HCT116 (cell line): ENCODE measurements around the gene EID1. TPM values are rescaled to one million over a fixed set of nuclear protein-coding genes. Genes with fewer than 3 reads are reported as not detected.

Experiments used
- ATAC-seq: fragments of 200-7000 bp; cut with Tn5 transposase; 2 replicates; pipeline ENCODE4 v1.9.1; 2020; ENCODE audit warnings: mild to moderate bottlenecking, moderate library complexity
- BruUV-seq: library from RNA; stranded (reverse); fragments of 400-500 nt; replicated peaks from 2 replicates; lab custom pipeline; 2021; lab: Mats Ljungman, UMichigan
- CTCF ChIA-PET: fragments of 300-600 bp; sonication (Branson Sonifier 250); formaldehyde crosslinking; loops from one replicate; lab custom pipeline; 2021; ENCODE audit warnings: antibody characterized with exemption; lab: Charles Lee
- POLR2A ChIA-PET: fragments of 300-600, 350-600 bp; sonication (Branson Sonifier 250); formaldehyde crosslinking; loops from one replicate; lab custom pipeline; 2021; ENCODE audit warnings: antibody characterized with exemption; lab: Charles Lee
- RAD21 ChIA-PET, 2 experiments: fragments of 300-600 bp; sonication (Branson Sonifier 250); formaldehyde crosslinking; loops; one replicate each; lab custom pipeline; 2023; ENCODE audit warnings: low total read pairs in 2 of 2; ENCODE audit not compliant: uncharacterized antibody in 2 of 2, unreplicated experiment in 2 of 2, low non-redundant PET in 1 of 2; lab: Charles Lee
- DNase-seq: peaks from one replicate; pipeline ENCODE4 v3.0.0-alpha.2; 2010; ENCODE audit warnings: low read depth, low spot score
- H2AFZ ChIP-seq: fragments of 200-600 bp; shearing (Covaris generic), sonication (generic); 2 replicates; pipeline ENCODE4 v1.6.1; 2017; ENCODE audit warnings: low read depth, mixed run types, mixed read lengths, antibody characterized with exemption, low read length; ENCODE audit not compliant: poor library complexity, severe bottlenecking
- H3K27ac ChIP-seq: 2 replicates; pipeline ENCODE4 v1.5.1; 2012; ENCODE audit warnings: low read depth, low read length
- H3K27me3 ChIP-seq: fragments of 200-600 bp; sonication (generic); 2 replicates; pipeline ENCODE4 v1.6.1; 2016; ENCODE audit warnings: mixed run types, low read length, mixed read lengths; ENCODE audit not compliant: insufficient read depth
- H3K36me3 ChIP-seq, 2 experiments: fragments of 200-500 bp in 1 of 2; fragments of 200-600 bp in 1 of 2; sonication (Bioruptor generic) in 1 of 2; sonication (generic) in 1 of 2; 2 replicates each; pipeline versions ENCODE4 v1.5.1 to v1.6.1; 2014 to 2016; ENCODE audit warnings: low read length in 2 of 2, inconsistent platforms in 1 of 2, mixed read lengths in 1 of 2, mixed run types in 1 of 2; ENCODE audit not compliant: insufficient read depth in 2 of 2, control insufficient read depth in 1 of 2
- H3K4me1 ChIP-seq, 2 experiments: fragments of 200-600 bp in 1 of 2; sonication (generic) in 1 of 2; 2 replicates each; pipeline versions ENCODE4 v1.5.1 to v1.6.1; 2012 to 2017; ENCODE audit warnings: low read length in 2 of 2, inconsistent platforms in 1 of 2, mild to moderate bottlenecking in 1 of 2, mixed read lengths in 1 of 2, mixed run types in 1 of 2, moderate library complexity in 1 of 2; ENCODE audit not compliant: insufficient read depth in 2 of 2, control insufficient read depth in 1 of 2
- H3K4me2 ChIP-seq: fragments of 200-600 bp; sonication (generic); 2 replicates; pipeline ENCODE4 v1.6.1; 2017; ENCODE audit warnings: mixed run types, low read length, mixed read lengths
- H3K4me3 ChIP-seq, 2 experiments: fragments of 200-600 bp in 1 of 2; sonication (generic) in 1 of 2; replicated peaks in 1 of 2; 2 replicates each; pipeline ENCODE4 v1.5.1; 2011 to 2016; ENCODE audit warnings: low read length in 2 of 2, control low read depth in 1 of 2, low read depth in 1 of 2, mild to moderate bottlenecking in 1 of 2, mixed read lengths in 1 of 2, mixed run types in 1 of 2
- H3K79me2 ChIP-seq: fragments of 200-600 bp; sonication (generic); 2 replicates; pipeline ENCODE4 v1.6.1; 2017; ENCODE audit warnings: mild to moderate bottlenecking, mixed run types, low read length, moderate library complexity, mixed read lengths; ENCODE audit not compliant: insufficient read depth
- H3K9ac ChIP-seq: fragments of 200-600 bp; sonication (generic); 2 replicates; pipeline ENCODE4 v1.6.1; 2016; ENCODE audit warnings: low read length, mixed read lengths
- H3K9me2 ChIP-seq: fragments of 200-600 bp; sonication (generic), shearing (Covaris generic); 2 replicates; pipeline ENCODE4 v1.6.1; 2017; ENCODE audit warnings: mixed run types, mild to moderate bottlenecking, moderate library complexity; ENCODE audit not compliant: insufficient read depth
- H3K9me3 ChIP-seq, 2 experiments: fragments of 200-500 bp in 1 of 2; fragments of 200-600 bp in 1 of 2; sonication (Bioruptor generic) in 1 of 2; sonication (generic) in 1 of 2; 2 replicates each; pipeline ENCODE4 v1.6.1; 2014 to 2017; ENCODE audit warnings: low read length in 2 of 2, mixed read lengths in 2 of 2, inconsistent platforms in 1 of 2, low read depth in 1 of 2, mild to moderate bottlenecking in 1 of 2, mixed run types in 1 of 2, moderate library complexity in 1 of 2; ENCODE audit not compliant: control insufficient read depth in 1 of 2, insufficient read depth in 1 of 2
- H4K20me1 ChIP-seq: fragments of 200-600 bp; sonication (generic), shearing (Covaris generic); 2 replicates; pipeline ENCODE4 v1.6.1; 2017; ENCODE audit warnings: mixed run types, mild to moderate bottlenecking, moderate library complexity; ENCODE audit not compliant: insufficient read depth
- ATF3 ChIP-seq: IDR thresholded peaks from 2 replicates; pipeline ENCODE4 v1.6.1; 2012
- CBX3 ChIP-seq: IDR thresholded peaks from 2 replicates; pipeline ENCODE4 v1.6.1; 2012; ENCODE audit warnings: low read depth
- EGR1 ChIP-seq: IDR thresholded peaks from 2 replicates; pipeline ENCODE4 v1.6.1; 2012; ENCODE audit warnings: low read depth
- ELF1 ChIP-seq: IDR thresholded peaks from 2 replicates; pipeline ENCODE4 v1.6.1; 2012; ENCODE audit warnings: low read depth, borderline replicate concordance
- EZH2 ChIP-seq: fragments of 200-600 bp; sonication (generic); IDR thresholded peaks from 2 replicates; pipeline ENCODE4 v1.6.1; 2017; ENCODE audit warnings: antibody characterized with exemption, mixed run types
- EZH2phosphoT487 ChIP-seq: fragments of 200-600 bp; IDR thresholded peaks from 2 replicates; pipeline ENCODE4 v1.6.1; 2018; ENCODE audit warnings: antibody characterized with exemption, borderline replicate concordance
- FOSL1 ChIP-seq: IDR thresholded peaks from 2 replicates; pipeline ENCODE4 v1.6.1; 2012; ENCODE audit warnings: low read depth
- JUND ChIP-seq: IDR thresholded peaks from 2 replicates; pipeline ENCODE4 v1.6.1; 2012
- MAX ChIP-seq: IDR thresholded peaks from 2 replicates; pipeline ENCODE4 v1.6.1; 2012
- POLR2A ChIP-seq: IDR thresholded peaks from 2 replicates; pipeline ENCODE4 v1.7.0; 2011; ENCODE audit warnings: borderline replicate concordance; ENCODE audit not compliant: insufficient read depth, insufficient read length; ENCODE audit errors: extremely low read depth
- RAD21 ChIP-seq: IDR thresholded peaks from 2 replicates; pipeline ENCODE4 v1.6.1; 2012; ENCODE audit warnings: low read depth, mild to moderate bottlenecking
- REST ChIP-seq: IDR thresholded peaks from 2 replicates; pipeline ENCODE4 v1.6.1; 2012; ENCODE audit warnings: low read depth
- SP1 ChIP-seq: IDR thresholded peaks from 2 replicates; pipeline ENCODE4 v1.6.1; 2012; ENCODE audit warnings: low read depth
- SRF ChIP-seq: IDR thresholded peaks from 2 replicates; pipeline ENCODE4 v1.6.1; 2012; ENCODE audit warnings: low read depth
- YY1 ChIP-seq: IDR thresholded peaks from 2 replicates; pipeline ENCODE4 v1.6.1; 2011; ENCODE audit warnings: low read length, low read depth, moderate library complexity, mild to moderate bottlenecking; ENCODE audit not compliant: insufficient replicate concordance; ENCODE audit errors: extremely low read depth
- ZFX ChIP-seq: fragments of 450-650 bp; IDR thresholded peaks from 2 replicates; pipeline ENCODE4 v1.6.1; 2017
- intact Hi-C: fragments of 100-400 bp; cut with micrococcal nuclease; formaldehyde crosslinking; loops from 2 replicates; pipeline ENCODE4 v1.10.0; 2022
- total RNA-seq: library from RNA; stranded (reverse); gene quantifications from one replicate; pipeline ENCODE4 v1.2.1, GENCODE V29; 2021; ENCODE audit not compliant: unreplicated experiment

The EID1 gene
- total RNA-seq, 1 experiment from 2014 or later: 68.6 TPM

- no peak overlapping the region for H3K4me2 ChIP-seq
- RAD21 ChIA-PET: no interaction called here
- no peak for TF ChIP-seq POLR2A
- no peak for TF ChIP-seq SRF
- no peak for TF ChIP-seq EGR1
- TF ChIP-seq EZH2phosphoT487: no peak
- no peak for TF ChIP-seq ATF3
- TF ChIP-seq REST: no peak
- no peak for TF ChIP-seq MAX
- TF ChIP-seq SP1: no peak
- TF ChIP-seq JUND: no peak
- no peak for TF ChIP-seq RAD21
- TF ChIP-seq YY1: no peak
- no peak for TF ChIP-seq CBX3
- TF ChIP-seq ZFX: no peak
- no peak for TF ChIP-seq ELF1
- TF ChIP-seq EZH2: no peak
- TF ChIP-seq FOSL1: no peak
- TF ChIP-seq, all 23 proteins: peak for 0
- Histone ChIP-seq H3K4me3 (no peak overlapping the region), H3K9ac (no peak overlapping the region), H3K9me2 (no peaks in the 10 kb centered on the region), H3K36me3 (no peaks in the 10 kb centered on the region), H2AFZ (no peak overlapping the region), H3K27ac (no peak overlapping the region), H3K27me3 (no peaks in the 10 kb centered on the region), H3K4me1 (no peaks in the 10 kb centered on the region), H3K79me2 (no peaks in the 10 kb centered on the region), H4K20me1 (no peaks in the 10 kb centered on the region), H3K9me3 (no peaks in the 10 kb centered on the region)
- DNase-seq (no peak), ATAC-seq (no peak)
- no TSS peak for BruUV-seq
- intact Hi-C loops: no loop called here
- CTCF ChIA-PET: no interaction called here
- POLR2A ChIA-PET: interaction anchor here (1.1 kb wide), 1 partner anchor 12 kb away, joined by 4 read pairs; the partner anchor contains the start of gene EID1
Observed at GRCh38 chr15:48889925-48890324, 12.0 kb downstream of the EID1 start.
